ENCODE data around the gene NPAS2. TPM values are rescaled to one million over a fixed set of nuclear protein-coding genes. Genes with fewer than 3 reads are reported as not detected.

Gene NPAS2
- polyA plus RNA-seq, 1 of the 3 experiments (the other 2 are of a cell fraction): 58.5 TPM

GRCh38 chr2:100886085-100886484 is 66.1 kb downstream of the NPAS2 start:
- H3K27ac ChIP-seq (ENCODE audit: low read depth in 2 of 2, low read length in 1 of 2): no peak overlapping the region
- no peak overlapping the region for H3K4me2 ChIP-seq
- H3K36me3 ChIP-seq (replicated peaks in 1 of 2; ENCODE audit: control insufficient read depth in 1 of 2, insufficient read depth in 2 of 2, low read length in 1 of 2): peaks cover 5 to 15% of the 10 kb centered on the region in 2 experiments
- H4K20me1 ChIP-seq (ENCODE audit: insufficient read depth): no peaks in the 10 kb centered on the region
- H3K4me3 ChIP-seq (ENCODE audit: low read depth in 2 of 2, low read length in 1 of 2): no peak overlapping the region
- ChIA-PET CTCF (interaction anchor here (0.8 kb wide), 1 partner anchor 9 kb away, joined by 3 read pairs; no protein-coding TSS in a partner anchor), POLR2A (no interaction called here)
- peaks cover 5% of the 10 kb centered on the region; the same call in 1 of the 2 replicates for H3K79me2 ChIP-seq (ENCODE audit: insufficient read depth)
- TF ChIP-seq GABPA (IDR thresholded peaks at IDR 0.05; ENCODE audit: low read depth): no peak
- no peak for TF ChIP-seq MAX (IDR thresholded peaks at IDR 0.05; ENCODE audit: low read depth)
- TF ChIP-seq NRF1 (IDR thresholded peaks at IDR 0.05; ENCODE audit: low read depth, low read length): no peak
- no peak for TF ChIP-seq EZH2phosphoT487 (IDR thresholded peaks at IDR 0.05; ENCODE audit: borderline replicate concordance, low read depth)
- TF ChIP-seq ZBTB33 (IDR thresholded peaks at IDR 0.05; ENCODE audit: borderline replicate concordance, low read depth): no peak
- no peak for TF ChIP-seq GATA2 (CRISPR knock-in tag; IDR thresholded peaks at IDR 0.05)
- TF ChIP-seq ELF1 (IDR thresholded peaks at IDR 0.05): no peak
- TF ChIP-seq EP300 (IDR thresholded peaks at IDR 0.05; ENCODE audit: borderline replicate concordance in 1 of 2, low read depth in 1 of 2, low read length in 1 of 2): no peak
- TF ChIP-seq TEAD4 (IDR thresholded peaks at IDR 0.05; ENCODE audit: borderline replicate concordance, insufficient read depth): no peak
- TF ChIP-seq SIN3A (IDR thresholded peaks at IDR 0.05; ENCODE audit: borderline replicate concordance, low read depth, low read length): no peak
- TF ChIP-seq REST (IDR thresholded peaks at IDR 0.05; ENCODE audit: low read depth, low read length): no peak
- no peak for TF ChIP-seq FOXM1 (IDR thresholded peaks at IDR 0.05; ENCODE audit: low read depth)
- no peak for TF ChIP-seq YY1 (IDR thresholded peaks at IDR 0.05; ENCODE audit: low read depth)
- TF ChIP-seq MEF2A (IDR thresholded peaks at IDR 0.05; ENCODE audit: borderline replicate concordance, low read depth): no peak
- no peak for TF ChIP-seq USF1 (IDR thresholded peaks at IDR 0.05; ENCODE audit: borderline replicate concordance, low read depth)
- no peak for TF ChIP-seq RAD21 (IDR thresholded peaks at IDR 0.05; ENCODE audit: low read length)
- TF ChIP-seq NFIC (IDR thresholded peaks at IDR 0.05; ENCODE audit: borderline replicate concordance): no peak
- no peaks in the 10 kb centered on the region for H3K9me3 ChIP-seq
- H3K4me1 ChIP-seq (ENCODE audit: control insufficient read depth in 1 of 2, insufficient read depth in 2 of 2, low read depth in 1 of 2, low read length in 1 of 2): peaks cover 11 to 15% of the 10 kb centered on the region in 2 experiments; a peak in 1 of 4 replicates
- no peak overlapping the region for H2AFZ ChIP-seq (ENCODE audit: low read depth)
- 82% methylated on average over 4 of the region's 4 CpGs for WGBS (ENCODE audit: low lambda C conversion rate)
- H3K27me3 ChIP-seq (ENCODE audit: insufficient read depth): no peaks in the 10 kb centered on the region
- peaks cover 4% of the 10 kb centered on the region for H3F3A ChIP-seq (replicated peaks; ENCODE audit: insufficient read depth)
- H3K9ac ChIP-seq: no peak overlapping the region
- H3K9me2 ChIP-seq: no peaks in the 10 kb centered on the region
- no peak for DNase-seq

Data from SK-N-SH (cell line).